Measurements from ENCODE around the gene CDHR5.

DNA sequence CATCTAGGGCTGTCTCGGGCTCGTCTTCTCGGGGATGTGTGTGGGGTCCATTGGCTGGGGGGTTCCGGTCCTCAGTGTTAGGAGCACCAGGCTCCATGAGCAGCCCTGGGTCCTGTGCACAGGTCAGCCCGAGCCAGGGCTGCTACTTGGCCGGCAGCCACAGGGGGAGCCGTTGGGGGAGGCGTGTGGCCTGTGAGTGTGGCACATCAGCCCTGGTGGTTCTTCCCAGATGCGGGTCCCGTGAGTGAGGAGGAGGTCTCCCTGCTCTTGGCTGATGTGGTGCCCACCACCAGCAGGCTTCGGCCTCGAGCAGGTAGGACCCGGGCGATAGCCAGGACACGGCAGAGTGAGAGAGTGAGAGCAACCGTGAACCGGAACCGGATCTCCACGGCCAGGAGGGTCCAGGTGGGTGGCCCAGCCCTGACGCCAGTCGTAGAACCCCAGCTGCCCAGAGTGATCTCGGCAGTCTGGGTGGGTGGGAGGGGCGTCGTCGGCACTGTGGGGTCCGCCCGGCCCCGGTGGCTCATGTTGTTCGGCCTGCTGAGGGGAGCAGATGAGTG, 27.5 kb downstream of the CDHR5 start:
- TF ChIP-seq, protein P1, sequence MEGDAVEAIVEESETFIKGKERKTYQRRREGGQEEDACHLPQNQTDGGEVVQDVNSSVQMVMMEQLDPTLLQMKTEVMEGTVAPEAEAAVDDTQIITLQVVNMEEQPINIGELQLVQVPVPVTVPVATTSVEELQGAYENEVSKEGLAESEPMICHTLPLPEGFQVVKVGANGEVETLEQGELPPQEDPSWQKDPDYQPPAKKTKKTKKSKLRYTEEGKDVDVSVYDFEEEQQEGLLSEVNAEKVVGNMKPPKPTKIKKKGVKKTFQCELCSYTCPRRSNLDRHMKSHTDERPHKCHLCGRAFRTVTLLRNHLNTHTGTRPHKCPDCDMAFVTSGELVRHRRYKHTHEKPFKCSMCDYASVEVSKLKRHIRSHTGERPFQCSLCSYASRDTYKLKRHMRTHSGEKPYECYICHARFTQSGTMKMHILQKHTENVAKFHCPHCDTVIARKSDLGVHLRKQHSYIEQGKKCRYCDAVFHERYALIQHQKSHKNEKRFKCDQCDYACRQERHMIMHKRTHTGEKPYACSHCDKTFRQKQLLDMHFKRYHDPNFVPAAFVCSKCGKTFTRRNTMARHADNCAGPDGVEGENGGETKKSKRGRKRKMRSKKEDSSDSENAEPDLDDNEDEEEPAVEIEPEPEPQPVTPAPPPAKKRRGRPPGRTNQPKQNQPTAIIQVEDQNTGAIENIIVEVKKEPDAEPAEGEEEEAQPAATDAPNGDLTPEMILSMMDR (IDR thresholded peaks at IDR 0.05; ENCODE audit: insufficient read depth, low read length, poor library complexity, severe bottlenecking): no peak
- TF ChIP-seq EZH2phosphoT487 (conservative IDR thresholded peaks at IDR 0.05; ENCODE audit: low read length): no peak

Data from SU-DHL-6 (cell line).